HCT116 (cell line): ENCODE measurements around the gene KRT6C. TPM values are rescaled to one million over a fixed set of nuclear protein-coding genes. Genes with fewer than 3 reads are reported as not detected.

ENCODE experiments used
- ATAC-seq: fragments of 200-7000 bp; cut with Tn5 transposase; 2 replicates; pipeline ENCODE4 v1.9.1; 2020; ENCODE audit warnings: mild to moderate bottlenecking, moderate library complexity
- BruUV-seq: library from RNA; stranded (reverse); fragments of 400-500 nt; replicated peaks from 2 replicates; lab custom pipeline; 2021; lab: Mats Ljungman, UMichigan
- CTCF ChIA-PET: fragments of 300-600 bp; sonication (Branson Sonifier 250); formaldehyde crosslinking; loops from one replicate; lab custom pipeline; 2021; ENCODE audit warnings: antibody characterized with exemption; lab: Charles Lee
- POLR2A ChIA-PET: fragments of 300-600, 350-600 bp; sonication (Branson Sonifier 250); formaldehyde crosslinking; loops from one replicate; lab custom pipeline; 2021; ENCODE audit warnings: antibody characterized with exemption; lab: Charles Lee
- RAD21 ChIA-PET, 2 experiments: fragments of 300-600 bp; sonication (Branson Sonifier 250); formaldehyde crosslinking; loops; one replicate each; lab custom pipeline; 2023; ENCODE audit warnings: low total read pairs in 2 of 2; ENCODE audit not compliant: uncharacterized antibody in 2 of 2, unreplicated experiment in 2 of 2, low non-redundant PET in 1 of 2; lab: Charles Lee
- DNase-seq: peaks from one replicate; pipeline ENCODE4 v3.0.0-alpha.2; 2010; ENCODE audit warnings: low read depth, low spot score
- H2AFZ ChIP-seq: fragments of 200-600 bp; shearing (Covaris generic), sonication (generic); 2 replicates; pipeline ENCODE4 v1.6.1; 2017; ENCODE audit warnings: low read depth, mixed run types, mixed read lengths, antibody characterized with exemption, low read length; ENCODE audit not compliant: poor library complexity, severe bottlenecking
- H3K27ac ChIP-seq: 2 replicates; pipeline ENCODE4 v1.5.1; 2012; ENCODE audit warnings: low read depth, low read length
- H3K27me3 ChIP-seq: fragments of 200-600 bp; sonication (generic); 2 replicates; pipeline ENCODE4 v1.6.1; 2016; ENCODE audit warnings: mixed run types, low read length, mixed read lengths; ENCODE audit not compliant: insufficient read depth
- H3K36me3 ChIP-seq, 2 experiments: fragments of 200-500 bp in 1 of 2; fragments of 200-600 bp in 1 of 2; sonication (Bioruptor generic) in 1 of 2; sonication (generic) in 1 of 2; 2 replicates each; pipeline versions ENCODE4 v1.5.1 to v1.6.1; 2014 to 2016; ENCODE audit warnings: low read length in 2 of 2, inconsistent platforms in 1 of 2, mixed read lengths in 1 of 2, mixed run types in 1 of 2; ENCODE audit not compliant: insufficient read depth in 2 of 2, control insufficient read depth in 1 of 2
- H3K4me1 ChIP-seq, 2 experiments: fragments of 200-600 bp in 1 of 2; sonication (generic) in 1 of 2; 2 replicates each; pipeline versions ENCODE4 v1.5.1 to v1.6.1; 2012 to 2017; ENCODE audit warnings: low read length in 2 of 2, inconsistent platforms in 1 of 2, mild to moderate bottlenecking in 1 of 2, mixed read lengths in 1 of 2, mixed run types in 1 of 2, moderate library complexity in 1 of 2; ENCODE audit not compliant: insufficient read depth in 2 of 2, control insufficient read depth in 1 of 2
- H3K4me2 ChIP-seq: fragments of 200-600 bp; sonication (generic); 2 replicates; pipeline ENCODE4 v1.6.1; 2017; ENCODE audit warnings: mixed run types, low read length, mixed read lengths
- H3K4me3 ChIP-seq, 2 experiments: fragments of 200-600 bp in 1 of 2; sonication (generic) in 1 of 2; replicated peaks in 1 of 2; 2 replicates each; pipeline ENCODE4 v1.5.1; 2011 to 2016; ENCODE audit warnings: low read length in 2 of 2, control low read depth in 1 of 2, low read depth in 1 of 2, mild to moderate bottlenecking in 1 of 2, mixed read lengths in 1 of 2, mixed run types in 1 of 2
- H3K79me2 ChIP-seq: fragments of 200-600 bp; sonication (generic); 2 replicates; pipeline ENCODE4 v1.6.1; 2017; ENCODE audit warnings: mild to moderate bottlenecking, mixed run types, low read length, moderate library complexity, mixed read lengths; ENCODE audit not compliant: insufficient read depth
- H3K9ac ChIP-seq: fragments of 200-600 bp; sonication (generic); 2 replicates; pipeline ENCODE4 v1.6.1; 2016; ENCODE audit warnings: low read length, mixed read lengths
- H3K9me2 ChIP-seq: fragments of 200-600 bp; sonication (generic), shearing (Covaris generic); 2 replicates; pipeline ENCODE4 v1.6.1; 2017; ENCODE audit warnings: mixed run types, mild to moderate bottlenecking, moderate library complexity; ENCODE audit not compliant: insufficient read depth
- H3K9me3 ChIP-seq, 2 experiments: fragments of 200-500 bp in 1 of 2; fragments of 200-600 bp in 1 of 2; sonication (Bioruptor generic) in 1 of 2; sonication (generic) in 1 of 2; 2 replicates each; pipeline ENCODE4 v1.6.1; 2014 to 2017; ENCODE audit warnings: low read length in 2 of 2, mixed read lengths in 2 of 2, inconsistent platforms in 1 of 2, low read depth in 1 of 2, mild to moderate bottlenecking in 1 of 2, mixed run types in 1 of 2, moderate library complexity in 1 of 2; ENCODE audit not compliant: control insufficient read depth in 1 of 2, insufficient read depth in 1 of 2
- H4K20me1 ChIP-seq: fragments of 200-600 bp; sonication (generic), shearing (Covaris generic); 2 replicates; pipeline ENCODE4 v1.6.1; 2017; ENCODE audit warnings: mixed run types, mild to moderate bottlenecking, moderate library complexity; ENCODE audit not compliant: insufficient read depth
- ELF1 ChIP-seq: IDR thresholded peaks from 2 replicates; pipeline ENCODE4 v1.6.1; 2012; ENCODE audit warnings: low read depth, borderline replicate concordance
- EZH2 ChIP-seq: fragments of 200-600 bp; sonication (generic); IDR thresholded peaks from 2 replicates; pipeline ENCODE4 v1.6.1; 2017; ENCODE audit warnings: antibody characterized with exemption, mixed run types
- POLR2AphosphoS5 ChIP-seq: IDR thresholded peaks from 2 replicates; pipeline ENCODE4 v1.6.1; 2011; ENCODE audit warnings: mild to moderate bottlenecking, low read depth, low read length, moderate library complexity
- ZNF274 ChIP-seq: fragments of 200-500 bp; sonication (Bioruptor generic); IDR thresholded peaks from 2 replicates; pipeline ENCODE4 v1.6.1; 2014; ENCODE audit warnings: mild to moderate bottlenecking, low read depth, low read length, inconsistent platforms
- intact Hi-C: fragments of 100-400 bp; cut with micrococcal nuclease; formaldehyde crosslinking; loops from 2 replicates; pipeline ENCODE4 v1.10.0; 2022
- total RNA-seq: library from RNA; stranded (reverse); gene quantifications from one replicate; pipeline ENCODE4 v1.2.1, GENCODE V29; 2021; ENCODE audit not compliant: unreplicated experiment
- TF ChIP-seq, protein P1 (sequence below), 3 experiments: fragments of 200-600 bp in 1 of 3; sonication (generic) in 1 of 3; IDR thresholded peaks in 2 of 3; conservative IDR thresholded peaks in 1 of 3; 2 replicates each; pipeline ENCODE4 v1.5.1; 2012 to 2017; ENCODE audit warnings: low read depth in 2 of 3, low read length in 2 of 3, antibody characterized with exemption in 1 of 3, borderline replicate concordance in 1 of 3, control low read depth in 1 of 3, mild to moderate bottlenecking in 1 of 3, mixed read lengths in 1 of 3, mixed run types in 1 of 3, moderate library complexity in 1 of 3; ENCODE audit not compliant: insufficient read depth in 1 of 3

KRT6C gene
- total RNA-seq, 1 experiment from 2014 or later, result not detected

- H3K4me3 ChIP-seq, result no peak overlapping the region
- no peaks in the 10 kb centered on the region for H4K20me1 ChIP-seq
- DNase-seq (no peak), ATAC-seq (no peak)
- no peak for TF ChIP-seq ZNF274
- no peak for TF ChIP-seq POLR2AphosphoS5
- TF ChIP-seq ELF1, result no peak
- TF ChIP-seq, protein P1, sequence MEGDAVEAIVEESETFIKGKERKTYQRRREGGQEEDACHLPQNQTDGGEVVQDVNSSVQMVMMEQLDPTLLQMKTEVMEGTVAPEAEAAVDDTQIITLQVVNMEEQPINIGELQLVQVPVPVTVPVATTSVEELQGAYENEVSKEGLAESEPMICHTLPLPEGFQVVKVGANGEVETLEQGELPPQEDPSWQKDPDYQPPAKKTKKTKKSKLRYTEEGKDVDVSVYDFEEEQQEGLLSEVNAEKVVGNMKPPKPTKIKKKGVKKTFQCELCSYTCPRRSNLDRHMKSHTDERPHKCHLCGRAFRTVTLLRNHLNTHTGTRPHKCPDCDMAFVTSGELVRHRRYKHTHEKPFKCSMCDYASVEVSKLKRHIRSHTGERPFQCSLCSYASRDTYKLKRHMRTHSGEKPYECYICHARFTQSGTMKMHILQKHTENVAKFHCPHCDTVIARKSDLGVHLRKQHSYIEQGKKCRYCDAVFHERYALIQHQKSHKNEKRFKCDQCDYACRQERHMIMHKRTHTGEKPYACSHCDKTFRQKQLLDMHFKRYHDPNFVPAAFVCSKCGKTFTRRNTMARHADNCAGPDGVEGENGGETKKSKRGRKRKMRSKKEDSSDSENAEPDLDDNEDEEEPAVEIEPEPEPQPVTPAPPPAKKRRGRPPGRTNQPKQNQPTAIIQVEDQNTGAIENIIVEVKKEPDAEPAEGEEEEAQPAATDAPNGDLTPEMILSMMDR (IDR thresholded peaks at IDR 0.05 in 2 of 3, conservative IDR thresholded peaks at IDR 0.05 in 1 of 3; ENCODE audit: borderline replicate concordance in 1 of 3, insufficient read depth in 1 of 3, low read depth in 2 of 3, low read length in 2 of 3), result no peak
- no peak for TF ChIP-seq EZH2
- H3K27me3 ChIP-seq, result no peaks in the 10 kb centered on the region
- no peak overlapping the region for H3K9ac ChIP-seq
- H3K27ac ChIP-seq, result no peak overlapping the region
- no peak overlapping the region for H2AFZ ChIP-seq
- no peaks in the 10 kb centered on the region for H3K79me2 ChIP-seq
- intact Hi-C loops, result no loop called here
- H3K9me3 ChIP-seq, result no peaks in the 10 kb centered on the region
- ChIA-PET POLR2A (no interaction called here), CTCF (interaction anchor here (1.0 to 2.4 kb wide), 2 partner anchors 8 to 112 kb away, joined by 4 to 11 read pairs; no protein-coding TSS in a partner anchor), RAD21 (no interaction called here)
- no peaks in the 10 kb centered on the region for H3K9me2 ChIP-seq
- BruUV-seq, result no TSS peak
- H3K4me2 ChIP-seq, result no peak overlapping the region
- H3K36me3 ChIP-seq, result no peaks in the 10 kb centered on the region
- peaks cover 0 to 6% of the 10 kb centered on the region in 2 experiments; a peak in 1 of 4 replicates for H3K4me1 ChIP-seq
Measured at GRCh38 chr12:52508211-52508610, 34.6 kb upstream of the KRT6C start.
